GM12878 (cell line): Measurements from ENCODE around the gene USP17L13. TPM values are rescaled to one million over a fixed set of nuclear protein-coding genes. Genes with fewer than 3 reads are reported as not detected.

Experiments used
- polyA plus RNA-seq, 11 experiments: library from polyadenylated mRNA; depleted of rRNA in 4 of 11; unstranded in 6 of 11; stranded (reverse) in 5 of 11; fragments of >200 nt; fragmentation: Nextera tagmentation in 4 of 11; fragmentation: Illumina TruSeq in 1 of 11; extraction: Ambion mirVana in 4 of 11; extraction: Trizol in 1 of 11; gene quantifications; 1 replicate in 1 of 11; 2 replicates in 10 of 11; pipeline versions ENCODE4 v1.2.1 to v1.2.3, GENCODE V29; 2011 to 2016; ENCODE audit warnings: inconsistent platforms in 2 of 11, missing spikeins in 2 of 11, low read depth in 1 of 11
- total RNA-seq, 4 experiments: library from RNA; depleted of rRNA in 3 of 4; stranded (reverse); fragments of >200 nt in 3 of 4; fragmentation: Illumina TruSeq in 1 of 4; extraction: Trizol in 1 of 4; gene quantifications; 2 replicates each; pipeline versions ENCODE4 v1.2.1 to v1.2.3, GENCODE V29; 2013 to 2021

USP17L13 gene
- total and polyA plus RNA-seq, 10 of the 15 experiments (the other 5 are each of a cell fraction or from before 2014, with no cell fraction given): not detected

Other genes with a start within 250 kb of the USP17L13 start
Only the 7 nearest of the 20 such genes appear.
- not detected in 2 replicates for gene USP17L10, start 14.2 kb upstream of the USP17L13 start, total RNA-seq (2014; rRNA removed)
- gene USP17L10, start 14.2 kb upstream of the USP17L13 start, total RNA-seq (2014; rRNA removed; fragmentation: Illumina TruSeq; extraction: Trizol): not detected in 2 replicates
- gene USP17L10, start 14.2 kb upstream of the USP17L13 start, total RNA-seq (2021): not detected in 2 replicates
- gene USP17L10, start 14.2 kb upstream of the USP17L13 start, polyA plus RNA-seq (2011; rRNA removed): not detected in 2 replicates
- gene USP17L10, start 14.2 kb upstream of the USP17L13 start, polyA plus RNA-seq (2014; fragmentation: Illumina TruSeq; extraction: Trizol): not detected in 2 replicates
- not detected for gene USP17L10, start 14.2 kb upstream of the USP17L13 start, polyA plus RNA-seq (2014; fragmentation: Nextera tagmentation; extraction: Ambion mirVana)
- gene USP17L10, start 14.2 kb upstream of the USP17L13 start, polyA plus RNA-seq (2014; rRNA removed): not detected in 2 replicates
- gene USP17L10, start 14.2 kb upstream of the USP17L13 start, polyA plus RNA-seq (2016; fragmentation: Nextera tagmentation; extraction: Ambion mirVana): not detected
- gene USP17L11, start 9.5 kb upstream of the USP17L13 start, total RNA-seq (2014; rRNA removed): not detected in 2 replicates
- gene USP17L11, start 9.5 kb upstream of the USP17L13 start, total RNA-seq (2014; rRNA removed; fragmentation: Illumina TruSeq; extraction: Trizol): not detected in 2 replicates
- 0.28 TPM in 1 of 2 replicates, not detected in the other for gene USP17L11, start 9.5 kb upstream of the USP17L13 start, total RNA-seq (2021)
- not detected in 2 replicates for gene USP17L11, start 9.5 kb upstream of the USP17L13 start, polyA plus RNA-seq (2011; rRNA removed)
- not detected in 2 replicates for gene USP17L11, start 9.5 kb upstream of the USP17L13 start, polyA plus RNA-seq (2014; fragmentation: Illumina TruSeq; extraction: Trizol)
- gene USP17L11, start 9.5 kb upstream of the USP17L13 start, polyA plus RNA-seq (2014; fragmentation: Nextera tagmentation; extraction: Ambion mirVana): not detected
- gene USP17L11, start 9.5 kb upstream of the USP17L13 start, polyA plus RNA-seq (2014; rRNA removed): not detected in 2 replicates
- under 1 TPM; 0.25 to 0.62 TPM for gene USP17L11, start 9.5 kb upstream of the USP17L13 start, polyA plus RNA-seq (2016; fragmentation: Nextera tagmentation; extraction: Ambion mirVana)
- not detected in 2 replicates for gene USP17L12, start 4.7 kb upstream of the USP17L13 start, total RNA-seq (2014; rRNA removed)
- not detected in 2 replicates for gene USP17L12, start 4.7 kb upstream of the USP17L13 start, total RNA-seq (2014; rRNA removed; fragmentation: Illumina TruSeq; extraction: Trizol)
- gene USP17L12, start 4.7 kb upstream of the USP17L13 start, total RNA-seq (2021): not detected in 2 replicates
- not detected in 2 replicates for gene USP17L12, start 4.7 kb upstream of the USP17L13 start, polyA plus RNA-seq (2011; rRNA removed)
- not detected in 2 replicates for gene USP17L12, start 4.7 kb upstream of the USP17L13 start, polyA plus RNA-seq (2014; fragmentation: Illumina TruSeq; extraction: Trizol)
- not detected for gene USP17L12, start 4.7 kb upstream of the USP17L13 start, polyA plus RNA-seq (2014; fragmentation: Nextera tagmentation; extraction: Ambion mirVana)
- not detected in 2 replicates for gene USP17L12, start 4.7 kb upstream of the USP17L13 start, polyA plus RNA-seq (2014; rRNA removed)
- gene USP17L12, start 4.7 kb upstream of the USP17L13 start, polyA plus RNA-seq (2016; fragmentation: Nextera tagmentation; extraction: Ambion mirVana): not detected
- not detected in 2 replicates for gene USP17L15, start 9.5 kb downstream of the USP17L13 start, total RNA-seq (2014; rRNA removed)
- gene USP17L15, start 9.5 kb downstream of the USP17L13 start, total RNA-seq (2014; rRNA removed; fragmentation: Illumina TruSeq; extraction: Trizol): not detected in 2 replicates
- not detected in 2 replicates for gene USP17L15, start 9.5 kb downstream of the USP17L13 start, total RNA-seq (2021)
- not detected in 2 replicates for gene USP17L15, start 9.5 kb downstream of the USP17L13 start, polyA plus RNA-seq (2011; rRNA removed)
- gene USP17L15, start 9.5 kb downstream of the USP17L13 start, polyA plus RNA-seq (2014; fragmentation: Illumina TruSeq; extraction: Trizol): 0.07 TPM in 1 of 2 replicates, not detected in the other
- under 1 TPM in 1 of 2 experiments, not detected in 1; 0.04 TPM for gene USP17L15, start 9.5 kb downstream of the USP17L13 start, polyA plus RNA-seq (2014; fragmentation: Nextera tagmentation; extraction: Ambion mirVana)
- 0.12 TPM in 1 of 2 replicates, not detected in the other for gene USP17L15, start 9.5 kb downstream of the USP17L13 start, polyA plus RNA-seq (2014; rRNA removed)
- gene USP17L15, start 9.5 kb downstream of the USP17L13 start, polyA plus RNA-seq (2016; fragmentation: Nextera tagmentation; extraction: Ambion mirVana): not detected
- not detected in 2 replicates for gene USP17L17, start 19.0 kb downstream of the USP17L13 start, total RNA-seq (2014; rRNA removed)
- gene USP17L17, start 19.0 kb downstream of the USP17L13 start, total RNA-seq (2014; rRNA removed; fragmentation: Illumina TruSeq; extraction: Trizol): not detected in 2 replicates
- gene USP17L17, start 19.0 kb downstream of the USP17L13 start, total RNA-seq (2021): not detected in 2 replicates
- not detected in 2 replicates for gene USP17L17, start 19.0 kb downstream of the USP17L13 start, polyA plus RNA-seq (2011; rRNA removed)
- gene USP17L17, start 19.0 kb downstream of the USP17L13 start, polyA plus RNA-seq (2014; fragmentation: Illumina TruSeq; extraction: Trizol): not detected in 2 replicates
- not detected for gene USP17L17, start 19.0 kb downstream of the USP17L13 start, polyA plus RNA-seq (2014; fragmentation: Nextera tagmentation; extraction: Ambion mirVana)
- not detected in 2 replicates for gene USP17L17, start 19.0 kb downstream of the USP17L13 start, polyA plus RNA-seq (2014; rRNA removed)
- not detected for gene USP17L17, start 19.0 kb downstream of the USP17L13 start, polyA plus RNA-seq (2016; fragmentation: Nextera tagmentation; extraction: Ambion mirVana)
- gene USP17L18, start 23.7 kb downstream of the USP17L13 start, total RNA-seq (2014; rRNA removed): not detected in 2 replicates
- gene USP17L18, start 23.7 kb downstream of the USP17L13 start, total RNA-seq (2014; rRNA removed; fragmentation: Illumina TruSeq; extraction: Trizol): not detected in 2 replicates
- gene USP17L18, start 23.7 kb downstream of the USP17L13 start, total RNA-seq (2021): not detected in 2 replicates
- not detected in 2 replicates for gene USP17L18, start 23.7 kb downstream of the USP17L13 start, polyA plus RNA-seq (2011; rRNA removed)
- not detected in 2 replicates for gene USP17L18, start 23.7 kb downstream of the USP17L13 start, polyA plus RNA-seq (2014; fragmentation: Illumina TruSeq; extraction: Trizol)
- gene USP17L18, start 23.7 kb downstream of the USP17L13 start, polyA plus RNA-seq (2014; fragmentation: Nextera tagmentation; extraction: Ambion mirVana): not detected
- gene USP17L18, start 23.7 kb downstream of the USP17L13 start, polyA plus RNA-seq (2014; rRNA removed): not detected in 2 replicates
- not detected for gene USP17L18, start 23.7 kb downstream of the USP17L13 start, polyA plus RNA-seq (2016; fragmentation: Nextera tagmentation; extraction: Ambion mirVana)
- not detected in 2 replicates for gene USP17L19, start 28.5 kb downstream of the USP17L13 start, total RNA-seq (2014; rRNA removed)
- gene USP17L19, start 28.5 kb downstream of the USP17L13 start, total RNA-seq (2014; rRNA removed; fragmentation: Illumina TruSeq; extraction: Trizol): not detected in 2 replicates
- gene USP17L19, start 28.5 kb downstream of the USP17L13 start, total RNA-seq (2021): not detected in 2 replicates
- gene USP17L19, start 28.5 kb downstream of the USP17L13 start, polyA plus RNA-seq (2011; rRNA removed): not detected in 2 replicates
- not detected in 2 replicates for gene USP17L19, start 28.5 kb downstream of the USP17L13 start, polyA plus RNA-seq (2014; fragmentation: Illumina TruSeq; extraction: Trizol)
- gene USP17L19, start 28.5 kb downstream of the USP17L13 start, polyA plus RNA-seq (2014; fragmentation: Nextera tagmentation; extraction: Ambion mirVana): not detected
- gene USP17L19, start 28.5 kb downstream of the USP17L13 start, polyA plus RNA-seq (2014; rRNA removed): not detected in 2 replicates
- not detected for gene USP17L19, start 28.5 kb downstream of the USP17L13 start, polyA plus RNA-seq (2016; fragmentation: Nextera tagmentation; extraction: Ambion mirVana)